ENCODE measurements around the gene SCUBE3. TPM values are rescaled to one million over a fixed set of nuclear protein-coding genes. Genes with fewer than 3 reads are reported as not detected.

Gene SCUBE3
- total and polyA plus RNA-seq, 2 experiments from 2014 or later: 24.0 to 31.5 TPM

DNA sequence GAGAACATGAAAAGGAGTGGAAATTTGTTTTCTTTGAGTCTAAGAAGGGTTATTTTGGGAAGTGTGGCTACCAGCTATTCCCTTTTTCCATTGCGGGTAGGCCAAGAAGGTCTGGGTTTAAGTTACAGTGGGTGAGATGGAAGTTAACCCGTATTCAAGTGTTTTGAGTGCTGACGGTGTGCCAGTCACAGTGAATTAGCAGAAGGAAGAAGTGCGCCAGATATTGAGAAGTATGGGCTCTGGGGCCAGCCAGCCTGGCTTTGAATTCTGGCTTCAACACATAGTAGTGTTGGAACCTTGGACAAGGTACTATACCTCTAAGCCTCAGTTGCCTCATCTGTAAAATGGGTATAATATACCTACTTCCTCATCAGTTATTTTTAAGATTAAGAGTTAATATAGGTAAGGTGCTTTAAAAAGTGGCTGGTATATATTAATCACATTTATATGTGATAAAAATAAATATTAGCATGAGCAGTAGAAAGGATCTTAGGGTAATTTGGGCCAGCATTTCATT lies 62.0 kb downstream of the SCUBE3 start:
- 0 out of 2 replicates have a peak overlapping the region, but pooled peaks have one; percentile 59 for H3K9ac ChIP-seq
- H2AFZ ChIP-seq: no peak overlapping the region
- TF ChIP-seq EZH2phosphoT487 (IDR thresholded peaks at IDR 0.05; ENCODE audit: insufficient read depth, low read depth) (no peak), EZH2 (IDR thresholded peaks at IDR 0.05; ENCODE audit: insufficient read depth, poor library complexity, severe bottlenecking) (no peak)
- DNase-seq: no peak
- no peaks in the 10 kb centered on the region for H3K9me2 ChIP-seq (ENCODE audit: insufficient read depth)
- no peaks in the 10 kb centered on the region for H3K9me3 ChIP-seq (ENCODE audit: low read depth)
- no peaks in the 10 kb centered on the region for H3K36me3 ChIP-seq (ENCODE audit: low read depth)
- in situ Hi-C loops (cut with MboI): no loop called here
- H3K27me3 ChIP-seq (replicated peaks; ENCODE audit: insufficient read depth): no peaks in the 10 kb centered on the region
- H3K4me1 ChIP-seq (ENCODE audit: insufficient read depth): peaks cover 16% of the 10 kb centered on the region
- H3K4me3 ChIP-seq: no peak overlapping the region
- no peaks in the 10 kb centered on the region for H4K20me1 ChIP-seq (ENCODE audit: insufficient read depth)
- H3K79me2 ChIP-seq (ENCODE audit: insufficient read depth): 0 out of 2 replicates have a peak, but pooled peaks cover 3% of the 10 kb centered on the region
- WGBS, 2 experiments (ENCODE audit: low coverage in 1 of 2, low lambda C conversion rate in 2 of 2, missing lambda C conversion rate in 2 of 2): 98% methylated on average over 4 of the region's 4 CpGs
- no peak overlapping the region for H3K4me2 ChIP-seq (ENCODE audit: unreplicated experiment)
- H3F3A ChIP-seq (ENCODE audit: insufficient read depth): peaks cover 18% of the 10 kb centered on the region; the same call in 1 of the 2 replicates
- no peak overlapping the region for H3K27ac ChIP-seq

DNA sequence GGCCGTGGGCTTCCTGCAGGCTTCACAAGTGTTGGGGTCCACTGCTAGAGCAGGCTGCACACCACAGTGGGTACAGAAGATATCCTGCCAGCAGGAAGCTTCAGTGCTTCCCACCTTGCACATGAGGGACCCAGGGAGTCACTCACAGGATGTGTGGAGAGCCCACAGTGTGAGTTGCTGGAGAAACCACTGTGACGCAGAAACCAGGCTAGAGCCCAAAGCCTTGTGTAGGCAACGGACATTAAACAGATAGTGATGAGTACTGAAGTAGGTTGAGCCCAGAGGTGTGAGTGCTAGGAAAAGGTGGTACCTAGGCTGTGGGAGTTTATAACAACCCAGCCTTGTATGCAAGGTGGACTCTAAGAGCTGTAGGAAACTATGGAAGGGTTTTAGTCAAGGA lies 65.0 kb downstream of the SCUBE3 start:
- H4K20me1 ChIP-seq (ENCODE audit: insufficient read depth): no peaks in the 10 kb centered on the region
- TF ChIP-seq EZH2phosphoT487 (IDR thresholded peaks at IDR 0.05; ENCODE audit: insufficient read depth, low read depth) (no peak), EZH2 (IDR thresholded peaks at IDR 0.05; ENCODE audit: insufficient read depth, poor library complexity, severe bottlenecking) (no peak)
- H3F3A ChIP-seq (ENCODE audit: insufficient read depth): peaks cover 17% of the 10 kb centered on the region; the same call in 1 of the 2 replicates
- no peak overlapping the region for H3K27ac ChIP-seq
- no peaks in the 10 kb centered on the region for H3K79me2 ChIP-seq (ENCODE audit: insufficient read depth)
- no peak overlapping the region for H2AFZ ChIP-seq
- H3K9ac ChIP-seq: no peak overlapping the region
- H3K9me2 ChIP-seq (ENCODE audit: insufficient read depth): no peaks in the 10 kb centered on the region
- peaks cover 16% of the 10 kb centered on the region for H3K4me1 ChIP-seq (ENCODE audit: insufficient read depth)
- 97 to 98% methylated on average over 3 of the region's 3 CpGs for WGBS, 2 experiments (ENCODE audit: low coverage in 1 of 2, low lambda C conversion rate in 2 of 2, missing lambda C conversion rate in 2 of 2)
- no peaks in the 10 kb centered on the region for H3K27me3 ChIP-seq (replicated peaks; ENCODE audit: insufficient read depth)
- no peaks in the 10 kb centered on the region for H3K9me3 ChIP-seq (ENCODE audit: low read depth)
- in situ Hi-C loops (cut with MboI): no loop called here
- no peak overlapping the region for H3K4me3 ChIP-seq
- H3K36me3 ChIP-seq (ENCODE audit: low read depth): 0 out of 2 replicates have a peak, but pooled peaks cover 4% of the 10 kb centered on the region
- no peak overlapping the region for H3K4me2 ChIP-seq (ENCODE audit: unreplicated experiment)
- DNase-seq: no peak

DNA sequence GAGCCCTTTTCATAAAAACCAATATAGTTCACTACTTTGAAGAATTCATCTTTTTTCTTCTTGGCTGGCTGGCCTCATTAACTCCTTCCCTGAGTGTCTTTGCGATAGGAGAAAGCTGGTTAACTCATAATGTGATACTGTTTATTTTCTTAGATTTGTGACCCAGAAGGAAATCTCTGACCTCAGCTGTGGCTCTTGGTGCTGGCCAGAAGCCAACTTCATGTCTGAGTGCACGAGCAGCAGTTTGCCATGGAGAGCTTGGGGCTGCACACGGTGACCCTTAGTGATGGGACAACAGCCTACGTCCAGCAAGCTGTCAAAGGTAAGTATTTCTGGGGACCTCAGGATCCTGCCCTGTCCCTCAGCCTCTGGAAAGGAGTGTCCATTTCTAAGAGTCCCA lies 67.1 kb downstream of the SCUBE3 start:
- no peak overlapping the region for H2AFZ ChIP-seq
- H3K9me3 ChIP-seq (ENCODE audit: low read depth): no peaks in the 10 kb centered on the region
- H3K36me3 ChIP-seq (ENCODE audit: low read depth): 0 out of 2 replicates have a peak, but pooled peaks cover 4% of the 10 kb centered on the region
- no peak for DNase-seq
- no peaks in the 10 kb centered on the region for H3F3A ChIP-seq (ENCODE audit: insufficient read depth)
- 68 to 84% methylated on average over 4 of the region's 4 CpGs for WGBS, 2 experiments (ENCODE audit: low coverage in 1 of 2, low lambda C conversion rate in 2 of 2, missing lambda C conversion rate in 2 of 2)
- in situ Hi-C loops (cut with MboI): no loop called here
- no peaks in the 10 kb centered on the region for H3K79me2 ChIP-seq (ENCODE audit: insufficient read depth)
- H3K4me1 ChIP-seq (ENCODE audit: insufficient read depth): no peaks in the 10 kb centered on the region
- no peaks in the 10 kb centered on the region for H4K20me1 ChIP-seq (ENCODE audit: insufficient read depth)
- H3K9ac ChIP-seq: no peak overlapping the region
- no peaks in the 10 kb centered on the region for H3K27me3 ChIP-seq (replicated peaks; ENCODE audit: insufficient read depth)
- no peak overlapping the region for H3K4me3 ChIP-seq
- no peak overlapping the region for H3K4me2 ChIP-seq (ENCODE audit: unreplicated experiment)
- no peak for TF ChIP-seq EZH2phosphoT487 (IDR thresholded peaks at IDR 0.05; ENCODE audit: insufficient read depth, low read depth)
- no peak for TF ChIP-seq EZH2 (IDR thresholded peaks at IDR 0.05; ENCODE audit: insufficient read depth, poor library complexity, severe bottlenecking)
- H3K9me2 ChIP-seq (ENCODE audit: insufficient read depth): no peaks in the 10 kb centered on the region
- no peak overlapping the region for H3K27ac ChIP-seq

DNA sequence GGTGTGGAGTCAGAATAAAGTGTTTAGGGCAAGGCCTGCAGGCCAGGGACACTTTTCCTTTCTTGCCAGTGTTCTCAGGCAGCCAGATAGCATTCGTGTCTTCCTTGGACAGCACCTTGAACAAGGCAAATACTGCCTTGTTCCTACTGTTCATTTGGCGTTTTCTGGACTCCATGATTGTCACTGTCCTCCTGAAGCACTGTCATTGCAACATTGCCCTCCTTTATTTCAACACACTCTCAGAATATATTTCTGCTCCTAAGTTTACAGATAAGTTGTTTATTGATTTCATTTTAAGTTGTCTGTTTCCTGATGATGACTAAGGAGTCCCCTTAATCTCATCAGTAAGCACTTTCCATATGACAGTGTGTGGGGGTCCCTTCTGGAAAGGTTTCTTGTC lies 68.7 kb downstream of the SCUBE3 start:
- Histone ChIP-seq H3K4me1 (ENCODE audit: insufficient read depth) (no peaks in the 10 kb centered on the region), H3K27ac (no peak overlapping the region), H2AFZ (no peak overlapping the region), H4K20me1 (ENCODE audit: insufficient read depth) (no peaks in the 10 kb centered on the region), H3K9me2 (ENCODE audit: insufficient read depth) (no peaks in the 10 kb centered on the region), H3K4me2 (ENCODE audit: unreplicated experiment) (no peak overlapping the region), H3K27me3 (replicated peaks; ENCODE audit: insufficient read depth) (no peaks in the 10 kb centered on the region), H3K9ac (no peak overlapping the region), H3K79me2 (ENCODE audit: insufficient read depth) (no peaks in the 10 kb centered on the region), H3K9me3 (ENCODE audit: low read depth) (no peaks in the 10 kb centered on the region), H3K4me3 (no peak overlapping the region), H3K36me3 (ENCODE audit: low read depth) (0 out of 2 replicates have a peak, but pooled peaks cover 4% of the 10 kb centered on the region), H3F3A (ENCODE audit: insufficient read depth) (peaks cover 6% of the 10 kb centered on the region; the same call in 1 of the 2 replicates)
- WGBS, 2 experiments (ENCODE audit: low coverage in 1 of 2, low lambda C conversion rate in 2 of 2, missing lambda C conversion rate in 2 of 2): 83 to 91% methylated on average over 2 of the region's 2 CpGs
- in situ Hi-C loops (cut with MboI): no loop called here
- DNase-seq: no peak
- TF ChIP-seq EZH2phosphoT487 (IDR thresholded peaks at IDR 0.05; ENCODE audit: insufficient read depth, low read depth): no peak
- no peak for TF ChIP-seq EZH2 (IDR thresholded peaks at IDR 0.05; ENCODE audit: insufficient read depth, poor library complexity, severe bottlenecking)

Data from GM23248 (cell line).